HepG2 (cell line): ENCODE results near the gene TMCC1. TPM values are rescaled to one million over a fixed set of nuclear protein-coding genes. Genes with fewer than 3 reads are reported as not detected.

Experiments used
- ATAC-seq: fragments of 200-7000 bp; cut with Tn5 transposase; 3 replicates; pipeline ENCODE4 v1.9.1; 2020; ENCODE audit warnings: mild to moderate bottlenecking, moderate library complexity
- BruUV-seq: library from RNA; stranded (reverse); fragments of 400-500 nt; replicated peaks from 2 replicates; lab custom pipeline; 2021; lab: Mats Ljungman, UMichigan
- CTCF ChIA-PET: fragments of 300-600 bp; formaldehyde crosslinking; extraction: SDS; loops from one replicate; lab custom pipeline; 2021; ENCODE audit warnings: low total read pairs, inconsistent platforms, low intra/inter-chr PET ratio; lab: Yijun Ruan, JAX
- POLR2A ChIA-PET: fragments of 350-600 bp; sonication (Branson Sonifier 250); formaldehyde crosslinking; loops from one replicate; lab custom pipeline; 2020; ENCODE audit warnings: antibody characterized with exemption, inconsistent platforms; lab: Yijun Ruan, JAX
- DNase-seq: peaks from one replicate; pipeline ENCODE4 v3.0.0-alpha.2; 2015; ENCODE audit warnings: low spot score
- FAIRE-seq: peaks from 3 replicates; lab custom pipeline; 2011; peaks lifted over from hg19 to GRCh38; lab: Jason Lieb, UNC
- H2AFZ ChIP-seq: one replicate; pipeline ENCODE4 v1.6.1; 2011; ENCODE audit warnings: low read length, inconsistent platforms
- H3K27ac ChIP-seq: fragments of 300-600 bp; 3 replicates; pipeline ENCODE4 v1.8.0; 2011; ENCODE audit warnings: mixed run types, mild to moderate bottlenecking, mixed read lengths, low read length, inconsistent platforms; ENCODE audit not compliant: insufficient read depth; ENCODE audit errors: extremely low read length
- H3K27me3 ChIP-seq, 2 experiments: fragments of 200-600 bp in 1 of 2; 2 replicates in 1 of 2; 3 replicates in 1 of 2; pipeline versions ENCODE4 v1.6.0 to v1.8.0; 2011; ENCODE audit warnings: low read length in 2 of 2, mild to moderate bottlenecking in 2 of 2, moderate library complexity in 2 of 2, inconsistent platforms in 1 of 2; ENCODE audit not compliant: insufficient read depth in 2 of 2, control insufficient read depth in 1 of 2
- H3K36me3 ChIP-seq, 2 experiments: fragments of 200-600 bp in 1 of 2; replicated peaks in 1 of 2; 2 replicates in 1 of 2; 3 replicates in 1 of 2; pipeline versions ENCODE4 v1.5.1 to v1.8.0; 2011; ENCODE audit warnings: low read length in 2 of 2, inconsistent platforms in 1 of 2; ENCODE audit not compliant: insufficient read depth in 2 of 2, control insufficient read depth in 1 of 2
- H3K4me1 ChIP-seq: 2 replicates; pipeline ENCODE4 v1.5.1; 2012; ENCODE audit warnings: low read length, inconsistent platforms; ENCODE audit not compliant: insufficient read depth
- H3K4me2 ChIP-seq: 2 replicates; pipeline ENCODE4 v1.6.0; 2011; ENCODE audit warnings: low read depth, low read length, inconsistent platforms
- H3K4me3 ChIP-seq, 3 experiments: fragments of 200-600 bp in 1 of 3; sonication (generic), shearing (Covaris generic) in 1 of 3; replicated peaks in 1 of 3; 2 replicates each; pipeline ENCODE4 v1.5.1; 2011 to 2016; ENCODE audit warnings: low read length in 3 of 3, inconsistent platforms in 2 of 3, low read depth in 2 of 3, mild to moderate bottlenecking in 2 of 3, control low read depth in 1 of 3, mixed read lengths in 1 of 3; ENCODE audit not compliant: insufficient read depth in 1 of 3
- H3K79me2 ChIP-seq: one replicate; pipeline ENCODE4 v1.6.1; 2011; ENCODE audit warnings: low read length, inconsistent platforms; ENCODE audit not compliant: insufficient read depth
- H3K9ac ChIP-seq: 2 replicates; pipeline ENCODE4 v1.6.0; 2011; ENCODE audit warnings: mild to moderate bottlenecking, low read depth, low read length, inconsistent platforms; ENCODE audit not compliant: insufficient read depth
- H3K9me3 ChIP-seq: 2 replicates; pipeline ENCODE4 v1.5.1; 2012; ENCODE audit warnings: mild to moderate bottlenecking, low read length
- H4K20me1 ChIP-seq: 2 replicates; pipeline ENCODE4 v1.6.0; 2011; ENCODE audit warnings: inconsistent platforms, mild to moderate bottlenecking, low read length, moderate library complexity; ENCODE audit not compliant: insufficient read depth
- NR2F1 ChIP-seq, 2 experiments: fragments of 450-650 bp in 1 of 2; formaldehyde crosslinking in 1 of 2; IDR thresholded peaks; 2 replicates each; pipeline versions ENCODE4 v1.5.0 to v1.6.1; 2016 to 2020; ENCODE audit warnings: mild to moderate bottlenecking in 1 of 2, missing compliant biosample characterization in 1 of 2, missing genetic modification reagents in 1 of 2, moderate library complexity in 1 of 2
- ZBED4 ChIP-seq: sonication (generic); formaldehyde crosslinking; IDR thresholded peaks from 2 replicates; pipeline ENCODE4 v1.4.0; 2020; ENCODE audit warnings: missing genetic modification reagents, borderline replicate concordance
- ZBTB33 ChIP-seq: sonication (generic); formaldehyde crosslinking; IDR thresholded peaks from 2 replicates; pipeline ENCODE4 v1.4.0; 2020; ENCODE audit warnings: missing genetic modification reagents
- ZBTB38 ChIP-seq: sonication (generic); formaldehyde crosslinking; IDR thresholded peaks from 2 replicates; pipeline ENCODE4 v1.5.1; 2020; ENCODE audit warnings: mild to moderate bottlenecking, missing genetic modification reagents
- ZNF629 ChIP-seq: sonication (generic); formaldehyde crosslinking; conservative IDR thresholded peaks from 2 replicates; pipeline ENCODE4 v1.5.0; 2020; ENCODE audit warnings: missing genetic modification reagents
- WGBS: methylation state at CpG from one replicate; pipeline ENCODE4 v1.1.6; 2017; ENCODE audit warnings: low lambda C conversion rate; 5-methylcytosine and 5-hydroxymethylcytosine counted together
- in situ Hi-C: cut with HindIII; loops from 2 replicates; pipeline ENCODE4 v1.10.0; 2017; ENCODE audit warnings: low pct_unique_long_range_greater_than_20kb; ENCODE audit not compliant: extremely low pct_ligation_motif_present
- intact Hi-C: fragments of 100-400 bp; cut with micrococcal nuclease; formaldehyde crosslinking; loops from one replicate; pipeline ENCODE4 v1.10.0; 2022; ENCODE audit not compliant: unreplicated experiment
- polyA plus RNA-seq, 8 experiments: library from polyadenylated mRNA; depleted of rRNA in 3 of 8; stranded (reverse) in 7 of 8; unstranded in 1 of 8; fragments of >200 nt; fragmentation: Illumina TruSeq in 4 of 8; extraction: Trizol in 4 of 8; gene quantifications; 2 replicates each; pipeline versions ENCODE4 v1.2.1 to v1.2.3, GENCODE V29; 2011 to 2016; ENCODE audit warnings: low read depth in 4 of 8, missing spikeins in 1 of 8, mixed read lengths in 1 of 8; ENCODE audit not compliant: insufficient read depth in 1 of 8
- total RNA-seq, 5 experiments: library from RNA; depleted of rRNA; stranded (reverse); fragments of >200 nt; fragmentation: Illumina TruSeq; extraction: Trizol; gene quantifications; 2 replicates each; pipeline ENCODE4 v1.2.3, GENCODE V29; 2016; ENCODE audit warnings: low read depth in 1 of 5

TMCC1 gene
- total and polyA plus RNA-seq, 2 of the 13 experiments (the other 11 are each of a cell fraction or from before 2014, with no cell fraction given) = 12.1 to 264 TPM

- ATAC-seq (no peak), FAIRE-seq (no peak), DNase-seq (no peak)
- POLR2A ChIA-PET = no interaction called here
- Histone ChIP-seq H3K36me3 (peaks cover 0 to 5% of the 10 kb centered on the region in 2 experiments; a peak in 2 of 5 replicates), H3K9ac (no peak overlapping the region), H4K20me1 (peaks cover 30% of the 10 kb centered on the region), H3K4me2 (no peak overlapping the region), H3K27ac (no peak overlapping the region), H3K79me2 (peaks cover 80% of the 10 kb centered on the region), H3K9me3 (no peaks in the 10 kb centered on the region)
- no TSS peak for BruUV-seq
- in situ Hi-C loops (no loop called here), intact Hi-C loops (no loop called here)
- WGBS = 91% methylated on average over 9 of the region's 19 CpGs
- CTCF ChIA-PET = no interaction called here
- TF ChIP-seq ZBED4 = no peak
- peak; percentile 11; the same call in 1 of the 2 replicates for TF ChIP-seq ZBTB38
- TF ChIP-seq ZBTB33 = peak; percentile 63; the same call in 1 of the 2 replicates
- no peak for TF ChIP-seq NR2F1 (CRISPR knock-in tag; IDR thresholded peaks at IDR 0.05)
- TF ChIP-seq ZNF629 (CRISPR knock-in tag) = peak; percentile 77
- TF ChIP-seq, all 625 proteins: peak for 3
- no peak overlapping the region for H3K4me3 ChIP-seq
- no peaks in the 10 kb centered on the region for H3K27me3 ChIP-seq
- H2AFZ ChIP-seq = no peak overlapping the region
- H3K4me1 ChIP-seq = peaks cover 96% of the 10 kb centered on the region
These were observed 294.4 kb downstream of the TMCC1 start for GRCh38 chr3:129599073-129599472.
